Measurements from ENCODE around the gene ARID5B.

GRCh38 chr10:61869041-61869675 is 32.3 kb upstream of the ARID5B start:
- TF ChIP-seq CTCF (IDR thresholded peaks at IDR 0.05) (no peak), POLR2A (IDR thresholded peaks at IDR 0.05) (no peak)
